ENCODE data around the gene TMEM106C.

Gene TMEM106C

GRCh38 chr12:47973870-47974269 is 10.5 kb downstream of the TMEM106C start:
- Histone ChIP-seq H3K4me3 (ENCODE audit: low read depth, low read length) (no peak overlapping the region), H3K79me1 (ENCODE audit: low read length) (peaks cover 12% of the 10 kb centered on the region), H3K9ac (ENCODE audit: low read length) (no peak overlapping the region), H3K4me2 (ENCODE audit: low read length) (no peak overlapping the region), H3K9me3 (ENCODE audit: insufficient read depth, low read depth, low read length) (peaks cover 8% of the 10 kb centered on the region), H3K4me1 (ENCODE audit: control insufficient read depth in 1 of 2, insufficient read depth in 2 of 2, low read length in 2 of 2) (peaks cover 11 to 12% of the 10 kb centered on the region in 2 experiments), H4K12ac (ENCODE audit: low read depth, low read length) (no peak overlapping the region), H3K4ac (ENCODE audit: low read depth, low read length) (no peak overlapping the region), H3K18ac (ENCODE audit: low read length) (no peak overlapping the region), H3K27ac (ENCODE audit: low read depth, low read length) (no peak overlapping the region), H4K8ac (ENCODE audit: low read depth, low read length) (no peak overlapping the region), H2BK12ac (ENCODE audit: low read length) (no peak overlapping the region), H3K23ac (ENCODE audit: low read length) (no peak overlapping the region), H2AK5ac (ENCODE audit: low read length) (no peak overlapping the region), H2AFZ (ENCODE audit: insufficient read depth, low read length, poor library complexity) (no peak overlapping the region), H3K36me3 (ENCODE audit: control insufficient read depth in 1 of 2, insufficient read depth in 2 of 2, low read length in 2 of 2) (peaks cover 57 to 62% of the 10 kb centered on the region in 2 experiments), H2BK120ac (ENCODE audit: insufficient read depth, low read length, poor library complexity) (no peak overlapping the region), H3K79me2 (ENCODE audit: control insufficient read depth, insufficient read depth, low read length, poor library complexity) (no peaks in the 10 kb centered on the region), H3K14ac (ENCODE audit: low read length) (no peak overlapping the region), H2BK5ac (ENCODE audit: low read depth, low read length, poor library complexity) (no peak overlapping the region), H3K27me3 (ENCODE audit: insufficient read depth, low read length) (no peaks in the 10 kb centered on the region), H4K91ac (ENCODE audit: low read depth, low read length) (no peak overlapping the region)
- no peak for DNase-seq
- no CpG with 5 or more reads among the region's 9 CpGs for WGBS (ENCODE audit: extremely low coverage, insufficient coverage, insufficient read length)

- H2AFZ ChIP-seq (ENCODE audit: insufficient read depth, low read length, poor library complexity): no peak overlapping the region
- H3K23ac ChIP-seq (ENCODE audit: low read length): no peak overlapping the region
- H2BK12ac ChIP-seq (ENCODE audit: low read length): no peak overlapping the region
- peaks cover 69 to 70% of the 10 kb centered on the region in 2 experiments for H3K36me3 ChIP-seq (ENCODE audit: control insufficient read depth in 1 of 2, insufficient read depth in 2 of 2, low read length in 2 of 2)
- no peaks in the 10 kb centered on the region for H3K79me2 ChIP-seq (ENCODE audit: control insufficient read depth, insufficient read depth, low read length, poor library complexity)
- no CpG with 5 or more reads among the region's 16 CpGs for WGBS (ENCODE audit: extremely low coverage, insufficient coverage, insufficient read length)
- H2BK5ac ChIP-seq (ENCODE audit: low read depth, low read length, poor library complexity): no peak overlapping the region
- H3K9me3 ChIP-seq (ENCODE audit: insufficient read depth, low read depth, low read length): peaks cover 8% of the 10 kb centered on the region
- H2BK120ac ChIP-seq (ENCODE audit: insufficient read depth, low read length, poor library complexity): no peak overlapping the region
- no peak overlapping the region for H3K9ac ChIP-seq (ENCODE audit: low read length)
- H3K4me3 ChIP-seq (ENCODE audit: low read depth, low read length): no peak overlapping the region
- H3K4ac ChIP-seq (ENCODE audit: low read depth, low read length): no peak overlapping the region
- no peak overlapping the region for H3K18ac ChIP-seq (ENCODE audit: low read length)
- H3K27me3 ChIP-seq (ENCODE audit: insufficient read depth, low read length): no peaks in the 10 kb centered on the region
- no peak overlapping the region for H2AK5ac ChIP-seq (ENCODE audit: low read length)
- DNase-seq: no peak
- H3K27ac ChIP-seq (ENCODE audit: low read depth, low read length): no peak overlapping the region
- H3K14ac ChIP-seq (ENCODE audit: low read length): no peak overlapping the region
- H3K4me1 ChIP-seq (ENCODE audit: control insufficient read depth in 1 of 2, insufficient read depth in 2 of 2, low read length in 2 of 2): peaks cover 17 to 24% of the 10 kb centered on the region in 2 experiments
- peaks cover 19% of the 10 kb centered on the region for H3K79me1 ChIP-seq (ENCODE audit: low read length)
- H4K8ac ChIP-seq (ENCODE audit: low read depth, low read length): no peak overlapping the region
- H4K91ac ChIP-seq (ENCODE audit: low read depth, low read length): no peak overlapping the region
- H3K4me2 ChIP-seq (ENCODE audit: low read length): no peak overlapping the region
- no peak overlapping the region for H4K12ac ChIP-seq (ENCODE audit: low read depth, low read length)
Measured at GRCh38 chr12:47975036-47975620, 11.7 kb downstream of the TMEM106C start.

- Histone ChIP-seq H3K9ac (ENCODE audit: low read length) (no peak overlapping the region), H3K27me3 (ENCODE audit: insufficient read depth, low read length) (no peaks in the 10 kb centered on the region), H2AK5ac (ENCODE audit: low read length) (no peak overlapping the region), H3K23ac (ENCODE audit: low read length) (no peak overlapping the region), H2BK5ac (ENCODE audit: low read depth, low read length, poor library complexity) (no peak overlapping the region), H2BK120ac (ENCODE audit: insufficient read depth, low read length, poor library complexity) (no peak overlapping the region), H3K4ac (ENCODE audit: low read depth, low read length) (no peak overlapping the region), H3K4me3 (ENCODE audit: low read depth, low read length) (no peak overlapping the region), H2AFZ (ENCODE audit: insufficient read depth, low read length, poor library complexity) (no peak overlapping the region), H3K79me1 (ENCODE audit: low read length) (peaks cover 22% of the 10 kb centered on the region), H3K18ac (ENCODE audit: low read length) (no peak overlapping the region), H4K12ac (ENCODE audit: low read depth, low read length) (no peak overlapping the region), H2BK12ac (ENCODE audit: low read length) (no peak overlapping the region), H4K91ac (ENCODE audit: low read depth, low read length) (no peak overlapping the region), H3K27ac (ENCODE audit: low read depth, low read length) (no peak overlapping the region), H3K4me1 (ENCODE audit: control insufficient read depth in 1 of 2, insufficient read depth in 2 of 2, low read length in 2 of 2) (peaks cover 22 to 28% of the 10 kb centered on the region in 2 experiments), H3K36me3 (ENCODE audit: control insufficient read depth in 1 of 2, insufficient read depth in 2 of 2, low read length in 2 of 2) (peaks cover 69 to 72% of the 10 kb centered on the region in 2 experiments), H3K4me2 (ENCODE audit: low read length) (no peak overlapping the region), H4K8ac (ENCODE audit: low read depth, low read length) (no peak overlapping the region), H3K9me3 (ENCODE audit: insufficient read depth, low read depth, low read length) (peaks cover 8% of the 10 kb centered on the region), H3K79me2 (ENCODE audit: control insufficient read depth, insufficient read depth, low read length, poor library complexity) (no peaks in the 10 kb centered on the region), H3K14ac (ENCODE audit: low read length) (no peak overlapping the region)
- no CpG with 5 or more reads among the region's 11 CpGs for WGBS (ENCODE audit: extremely low coverage, insufficient coverage, insufficient read length)
- no peak for DNase-seq
Measured at GRCh38 chr12:47975816-47976215, 12.4 kb downstream of the TMEM106C start.

- Histone ChIP-seq H4K12ac (ENCODE audit: low read depth, low read length) (no peak overlapping the region), H4K91ac (ENCODE audit: low read depth, low read length) (peak overlapping the region; percentile 41), H3K4ac (ENCODE audit: low read depth, low read length) (peak overlapping the region; percentile 14), H3K14ac (ENCODE audit: low read length) (peak overlapping the region; percentile 55), H3K23ac (ENCODE audit: low read length) (no peak overlapping the region), H3K27ac (ENCODE audit: low read depth, low read length) (no peak overlapping the region), H2BK120ac (ENCODE audit: insufficient read depth, low read length, poor library complexity) (peak overlapping the region; percentile 70), H2AK5ac (ENCODE audit: low read length) (peak overlapping the region; percentile 16), H2AFZ (ENCODE audit: insufficient read depth, low read length, poor library complexity) (no peak overlapping the region), H3K18ac (ENCODE audit: low read length) (peak overlapping the region; percentile 47), H4K8ac (ENCODE audit: low read depth, low read length) (peak overlapping the region; percentile 27), H3K9me3 (ENCODE audit: insufficient read depth, low read depth, low read length) (peaks cover 8% of the 10 kb centered on the region), H2BK12ac (ENCODE audit: low read length) (peak overlapping the region; percentile 9), H3K9ac (ENCODE audit: low read length) (no peak overlapping the region), H3K4me2 (ENCODE audit: low read length) (no peak overlapping the region), H3K79me2 (ENCODE audit: control insufficient read depth, insufficient read depth, low read length, poor library complexity) (no peaks in the 10 kb centered on the region), H3K27me3 (ENCODE audit: insufficient read depth, low read length) (no peaks in the 10 kb centered on the region), H3K36me3 (ENCODE audit: control insufficient read depth in 1 of 2, insufficient read depth in 2 of 2, low read length in 2 of 2) (peaks cover 76 to 77% of the 10 kb centered on the region in 2 experiments), H3K4me1 (ENCODE audit: control insufficient read depth in 1 of 2, insufficient read depth in 2 of 2, low read length in 2 of 2) (peaks cover 22 to 28% of the 10 kb centered on the region in 2 experiments), H2BK5ac (ENCODE audit: low read depth, low read length, poor library complexity) (peak overlapping the region; percentile 17), H3K4me3 (ENCODE audit: low read depth, low read length) (no peak overlapping the region), H3K79me1 (ENCODE audit: low read length) (peaks cover 22% of the 10 kb centered on the region)
- WGBS (ENCODE audit: extremely low coverage, insufficient coverage, insufficient read length): no CpG with 5 or more reads among the region's 12 CpGs
- DNase-seq: no peak
Measured at GRCh38 chr12:47977046-47977771, 13.8 kb downstream of the TMEM106C start.
